Stimulated activated effector memory CD8-positive, alpha-beta T cell treated with anti-CD3 and anti-CD28 coated beads, Interleukin-12 subunit alpha, Interleukin-12 subunit beta, amount 100 ng/mL, for 72 hours (primary cell): ENCODE data around the gene XPO4.

ENCODE experiments used
- ATAC-seq: fragments of 150-1000 bp; cut with Tn5 transposase; 2 replicates; pipeline ENCODE4 v1.10.0; 2021
- DNase-seq, 2 donors: peaks; one replicate each; pipeline ENCODE4 v3.0.0; 2021 to 2022; ENCODE audit warnings: low spot score in 2 of 2
- H3K27ac Mint-ChIP-seq: one replicate; pipeline ENCODE4 v1.8.0; 2022; ENCODE audit warnings: mild to moderate bottlenecking, mixed read lengths
- H3K36me3 Mint-ChIP-seq: one replicate; pipeline ENCODE4 v1.8.0; 2022; ENCODE audit warnings: mild to moderate bottlenecking, mixed read lengths
- H3K4me1 Mint-ChIP-seq: one replicate; pipeline ENCODE4 v1.8.0; 2022; ENCODE audit warnings: mixed read lengths
- H3K4me3 Mint-ChIP-seq: one replicate; pipeline ENCODE4 v1.8.0; 2022; ENCODE audit warnings: mild to moderate bottlenecking, mixed read lengths
- H3K9me3 Mint-ChIP-seq: one replicate; pipeline ENCODE4 v1.8.0; 2022; ENCODE audit warnings: mixed read lengths

The XPO4 gene

DNA sequence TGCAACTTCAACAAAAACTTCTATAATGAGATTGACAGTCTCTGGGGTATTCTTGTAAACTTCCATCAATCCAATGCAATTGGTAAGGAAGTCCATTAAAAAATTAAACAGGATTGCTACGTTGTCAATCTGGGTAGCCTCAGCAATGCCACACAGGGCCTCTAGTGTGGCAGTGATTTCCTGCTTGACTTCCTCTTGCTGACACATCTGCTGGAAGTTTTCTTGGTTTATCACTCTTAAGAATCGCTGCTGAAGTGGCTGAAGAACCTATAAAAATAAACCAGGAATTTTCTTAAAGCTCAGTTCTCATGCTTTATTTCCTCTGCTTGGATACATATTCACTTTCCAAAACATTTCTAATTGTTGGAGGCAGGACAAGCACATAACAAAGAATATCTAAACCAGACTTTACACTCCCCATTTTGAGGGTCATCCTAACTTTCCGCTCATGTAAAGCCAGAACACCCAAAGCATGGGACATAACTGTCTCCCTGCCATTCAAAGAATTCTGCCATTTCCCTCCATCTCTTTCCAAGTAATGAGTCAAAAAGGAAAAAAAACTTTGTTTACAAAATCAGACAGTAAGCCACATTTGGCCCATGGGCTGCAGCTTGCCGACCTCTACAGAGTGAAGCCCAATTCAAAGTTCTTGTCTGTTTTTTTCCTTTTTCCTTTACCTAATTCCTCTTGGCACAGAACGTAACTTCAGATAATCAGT, 105.6 kb downstream of the XPO4 start:
- ATAC-seq (no peak), DNase-seq (no peak)
- Mint-ChIP-seq H3K4me1 (peaks cover 10% of the 10 kb centered on the region), H3K4me3 (no peak overlapping the region), H3K27ac (peak overlapping the region; percentile 56), H3K36me3 (peaks cover 85% of the 10 kb centered on the region), H3K9me3 (no peaks in the 10 kb centered on the region)

DNA sequence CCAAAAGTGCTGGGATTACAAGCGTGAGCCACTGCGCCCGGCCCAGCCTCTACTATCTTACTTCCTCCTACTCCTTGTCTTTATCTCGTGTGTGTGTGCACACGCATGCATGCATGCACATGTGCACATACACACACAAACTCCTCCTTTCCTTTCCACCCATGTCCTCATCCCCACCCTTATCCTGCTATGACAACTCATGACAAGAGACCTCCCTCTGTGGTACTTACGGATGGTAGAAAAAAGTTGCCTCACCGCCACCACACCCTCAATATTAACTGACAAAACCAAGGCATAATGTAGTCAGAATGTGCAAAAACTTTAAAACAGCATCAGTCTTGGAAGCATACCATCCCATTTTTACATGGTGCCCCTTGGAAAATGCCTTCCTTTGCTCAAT, 112.9 kb downstream of the XPO4 start:
- no peak for DNase-seq
- peaks cover 4% of the 10 kb centered on the region for H3K4me1 Mint-ChIP-seq
- no peaks in the 10 kb centered on the region for H3K9me3 Mint-ChIP-seq
- no peak for ATAC-seq
- H3K36me3 Mint-ChIP-seq: peaks cover 88% of the 10 kb centered on the region
- H3K4me3 Mint-ChIP-seq: no peak overlapping the region
- H3K27ac Mint-ChIP-seq: no peak overlapping the region

DNA sequence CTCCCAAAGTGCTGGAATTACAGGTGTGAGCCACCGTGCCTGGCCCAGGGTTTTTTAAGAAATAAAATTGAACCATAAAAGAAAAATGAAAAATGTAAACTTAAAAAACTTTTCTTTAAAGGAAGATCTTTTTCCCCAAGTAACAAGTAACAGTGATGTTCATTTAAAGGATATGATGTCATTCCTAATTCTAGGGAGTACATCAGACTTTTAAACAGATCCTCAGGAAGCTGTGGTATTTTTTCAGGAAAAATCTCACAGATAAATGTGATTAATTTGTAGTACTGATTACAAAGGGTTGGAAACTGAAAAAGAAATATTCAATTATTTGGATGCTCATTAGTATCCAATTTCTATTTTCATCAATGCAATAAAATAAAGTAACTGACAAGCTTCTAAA, 114.2 kb downstream of the XPO4 start:
- ATAC-seq: no peak
- Mint-ChIP-seq H3K4me1 (peaks cover 4% of the 10 kb centered on the region), H3K27ac (no peak overlapping the region), H3K4me3 (no peak overlapping the region), H3K36me3 (peaks cover 88% of the 10 kb centered on the region), H3K9me3 (no peaks in the 10 kb centered on the region)
- no peak for DNase-seq

GRCh38 chr13:20787180-20787579, 115.4 kb downstream of the XPO4 start:
- H3K4me3 Mint-ChIP-seq: no peak overlapping the region
- peak overlapping the region; percentile 26 for H3K27ac Mint-ChIP-seq
- peaks cover 4% of the 10 kb centered on the region for H3K4me1 Mint-ChIP-seq
- peaks cover 88% of the 10 kb centered on the region for H3K36me3 Mint-ChIP-seq
- no peak for DNase-seq
- H3K9me3 Mint-ChIP-seq: no peaks in the 10 kb centered on the region
- no peak for ATAC-seq

DNA sequence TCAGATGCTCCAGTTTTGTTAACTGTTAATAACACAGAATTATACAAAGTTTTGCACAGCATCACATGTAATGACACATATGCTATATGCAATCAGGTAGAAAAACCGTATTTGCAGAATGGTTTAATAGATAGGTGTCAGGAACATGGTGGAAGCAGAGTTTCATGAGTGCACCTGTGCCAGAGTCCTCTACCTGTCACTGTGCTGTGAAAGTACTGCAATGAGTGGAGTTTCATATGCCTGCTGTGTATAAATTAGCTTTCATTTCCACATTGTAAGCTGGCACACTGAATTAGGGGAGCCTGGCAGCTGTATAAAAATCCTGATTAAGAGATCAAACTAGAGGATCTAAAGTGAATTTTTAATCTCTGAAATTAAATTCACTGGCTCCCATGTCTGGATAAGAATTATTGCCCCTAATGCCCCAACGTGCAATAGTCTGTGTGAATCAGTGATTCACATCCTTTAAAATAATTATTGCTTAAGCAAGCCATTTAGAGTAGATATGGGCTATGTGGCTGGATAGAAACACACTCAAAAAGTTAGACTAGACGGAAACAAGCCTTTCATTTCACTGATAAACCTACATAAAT, 120.3 kb downstream of the XPO4 start:
- Mint-ChIP-seq H3K27ac (no peak overlapping the region), H3K9me3 (no peaks in the 10 kb centered on the region), H3K4me1 (no peaks in the 10 kb centered on the region), H3K4me3 (no peak overlapping the region), H3K36me3 (peaks cover 66% of the 10 kb centered on the region)
- DNase-seq (no peak), ATAC-seq (no peak)

- Mint-ChIP-seq H3K4me1 (no peaks in the 10 kb centered on the region), H3K36me3 (peaks cover 56% of the 10 kb centered on the region), H3K9me3 (no peaks in the 10 kb centered on the region), H3K4me3 (no peak overlapping the region), H3K27ac (peak overlapping the region; percentile 7)
- no peak for ATAC-seq
- DNase-seq: no peak
These were observed 122.2 kb downstream of the XPO4 start for GRCh38 chr13:20780317-20780716.

GRCh38 chr13:20779405-20779804, 123.1 kb downstream of the XPO4 start:
- no peaks in the 10 kb centered on the region for H3K9me3 Mint-ChIP-seq
- DNase-seq (no peak), ATAC-seq (no peak)
- H3K36me3 Mint-ChIP-seq: peaks cover 47% of the 10 kb centered on the region
- peaks cover 6% of the 10 kb centered on the region for H3K4me1 Mint-ChIP-seq
- no peak overlapping the region for H3K4me3 Mint-ChIP-seq
- no peak overlapping the region for H3K27ac Mint-ChIP-seq

DNA sequence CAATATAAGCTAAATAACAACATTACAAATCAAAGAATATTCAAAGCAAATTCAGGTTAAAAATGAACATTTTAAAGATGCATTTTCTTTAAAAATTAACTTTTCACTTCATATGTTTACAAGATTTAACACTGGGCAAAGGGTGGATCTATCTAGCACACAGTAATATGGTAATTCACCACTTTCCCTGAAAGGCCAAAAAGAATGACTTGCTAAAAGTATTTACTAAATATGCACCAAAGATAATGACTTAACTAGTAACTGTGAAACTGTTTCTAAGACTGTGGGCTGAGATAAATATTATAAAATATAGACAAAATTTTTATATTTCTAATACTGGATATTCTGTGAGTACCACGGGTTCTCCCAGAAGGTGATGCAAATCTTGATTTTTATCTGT, 124.2 kb downstream of the XPO4 start:
- no peak for ATAC-seq
- no peak overlapping the region for H3K27ac Mint-ChIP-seq

GRCh38 chr13:20776751-20777150, 125.8 kb downstream of the XPO4 start:
- ATAC-seq: no peak
- H3K4me3 Mint-ChIP-seq: no peak overlapping the region
- no peak for DNase-seq
- H3K36me3 Mint-ChIP-seq: peaks cover 45% of the 10 kb centered on the region
- no peaks in the 10 kb centered on the region for H3K9me3 Mint-ChIP-seq
- no peak overlapping the region for H3K27ac Mint-ChIP-seq
- peaks cover 28% of the 10 kb centered on the region for H3K4me1 Mint-ChIP-seq

More for the DNA sequence above, 124.2 kb downstream of the XPO4 start:
- Mint-ChIP-seq H3K9me3 (no peaks in the 10 kb centered on the region), H3K36me3 (peaks cover 47% of the 10 kb centered on the region), H3K4me1 (peaks cover 17% of the 10 kb centered on the region), H3K4me3 (no peak overlapping the region)
- no peak for DNase-seq

DNA sequence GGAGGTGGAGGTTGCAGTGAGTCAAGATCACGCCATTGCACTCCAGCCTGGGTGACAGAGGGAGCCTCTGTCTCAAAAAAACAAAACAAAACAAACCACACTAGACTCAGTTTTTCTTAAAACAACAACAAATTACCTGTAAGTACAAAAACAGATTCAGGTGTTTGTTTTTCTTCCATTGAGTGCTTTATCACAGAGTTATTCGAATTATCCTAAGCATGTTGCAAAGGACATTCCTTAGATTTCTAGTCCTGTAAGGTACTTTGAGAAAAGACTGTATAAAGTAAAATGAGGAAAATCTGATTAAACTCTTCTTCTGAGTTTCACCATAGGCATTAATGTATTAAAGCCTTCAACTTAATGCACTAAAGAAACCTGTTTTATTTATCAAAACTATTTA, 126.6 kb downstream of the XPO4 start:
- Mint-ChIP-seq H3K4me3 (no peak overlapping the region), H3K27ac (no peak overlapping the region), H3K9me3 (no peaks in the 10 kb centered on the region), H3K4me1 (peaks cover 28% of the 10 kb centered on the region), H3K36me3 (peaks cover 49% of the 10 kb centered on the region)
- DNase-seq (no peak), ATAC-seq (no peak)

- peak overlapping the region; percentile 96 for H3K4me3 Mint-ChIP-seq
- H3K36me3 Mint-ChIP-seq: peaks cover 51% of the 10 kb centered on the region
- DNase-seq (no peak), ATAC-seq (no peak)
- peaks cover 32% of the 10 kb centered on the region for H3K4me1 Mint-ChIP-seq
- peak overlapping the region; percentile 99 for H3K27ac Mint-ChIP-seq
- H3K9me3 Mint-ChIP-seq: peaks cover 3% of the 10 kb centered on the region
These were observed 127.8 kb downstream of the XPO4 start for GRCh38 chr13:20774746-20775145.

- Mint-ChIP-seq H3K9me3 (peaks cover 6% of the 10 kb centered on the region), H3K4me1 (peaks cover 35% of the 10 kb centered on the region), H3K27ac (peak within 1 kb of the TSS; percentile 99), H3K36me3 (peaks cover 48% of the 10 kb centered on the region), H3K4me3 (peak within 1 kb of the TSS; percentile 96)
- peak; percentile 95 for ATAC-seq
- DNase-seq: peak; percentile 92 to 96
These were observed 129.1 kb downstream of the XPO4 start, which contains the start of gene EEF1AKMT1 for GRCh38 chr13:20773194-20774080. EEF1AKMT1 (minus strand) TSS chr13:20773961; CDS start chr13:20757598, 16,363 bp downstream.

DNA sequence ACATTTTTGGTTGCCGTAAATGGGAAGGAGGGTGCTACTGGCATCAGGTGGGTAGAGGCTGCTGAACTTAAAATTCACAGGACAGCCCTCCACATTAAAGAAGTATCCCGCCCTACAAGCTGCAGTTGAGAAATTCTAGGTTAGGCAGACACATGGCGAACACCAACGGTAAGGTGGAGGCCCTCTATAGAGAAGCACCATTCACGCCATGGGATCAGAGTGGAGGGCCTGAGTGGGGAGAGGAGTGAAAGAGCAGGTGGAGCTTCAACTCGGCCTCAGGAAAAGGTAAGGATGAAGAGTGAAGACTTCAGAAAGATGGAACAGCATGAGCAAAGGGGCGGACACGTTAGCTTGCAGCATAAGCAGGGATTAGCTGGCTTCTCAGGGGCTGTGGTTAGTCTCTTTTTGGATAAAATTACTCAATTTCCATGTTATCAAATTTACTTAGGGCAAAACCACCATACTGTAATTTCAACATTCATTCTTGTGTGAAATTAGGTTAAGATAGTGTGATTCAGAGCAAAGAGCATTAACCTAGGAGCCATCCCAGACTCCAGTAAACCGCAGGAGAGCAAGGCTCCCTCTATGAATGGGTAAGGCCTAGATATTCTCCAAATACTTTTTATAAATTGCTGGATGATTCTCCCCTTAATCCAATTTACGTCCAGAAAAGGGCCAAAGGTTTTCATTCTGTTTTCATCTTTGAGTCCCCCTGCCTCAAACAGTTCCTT, 130.0 kb downstream of the XPO4 start:
- DNase-seq (no peak), ATAC-seq (no peak)
- H3K36me3 Mint-ChIP-seq: peaks cover 48% of the 10 kb centered on the region
- peaks cover 35% of the 10 kb centered on the region for H3K4me1 Mint-ChIP-seq
- H3K4me3 Mint-ChIP-seq: peak overlapping the region; percentile 96
- peak overlapping the region; percentile 99 for H3K27ac Mint-ChIP-seq
- peaks cover 12% of the 10 kb centered on the region for H3K9me3 Mint-ChIP-seq

GRCh38 chr13:20769834-20770233, 132.7 kb downstream of the XPO4 start:
- ATAC-seq: no peak
- peaks cover 15% of the 10 kb centered on the region for H3K9me3 Mint-ChIP-seq
- no peak for DNase-seq
- H3K4me1 Mint-ChIP-seq: peaks cover 34% of the 10 kb centered on the region
- no peak overlapping the region for H3K27ac Mint-ChIP-seq
- peaks cover 48% of the 10 kb centered on the region for H3K36me3 Mint-ChIP-seq
- H3K4me3 Mint-ChIP-seq: no peak overlapping the region

DNA sequence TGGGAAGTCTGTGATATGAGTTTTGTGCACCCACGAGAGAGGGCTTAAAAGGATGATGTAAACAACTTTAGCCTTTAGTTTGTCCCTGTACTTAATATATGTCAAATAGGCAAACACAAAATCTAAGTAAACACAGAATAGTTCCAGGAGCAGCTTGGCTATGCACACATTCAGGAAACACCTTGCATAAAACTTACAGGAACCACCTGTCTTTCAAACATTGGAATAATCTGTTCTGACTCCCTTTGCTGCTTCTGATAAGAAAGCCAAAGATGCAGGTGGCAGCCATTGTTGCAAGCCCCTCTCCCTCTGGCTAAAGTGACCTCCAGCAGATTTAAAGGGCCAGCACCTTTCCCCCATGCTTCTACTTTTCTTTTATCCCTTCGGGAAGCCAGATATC, 133.5 kb downstream of the XPO4 start:
- ATAC-seq (no peak), DNase-seq (no peak)
- peaks cover 15% of the 10 kb centered on the region for H3K9me3 Mint-ChIP-seq
- no peak overlapping the region for H3K4me3 Mint-ChIP-seq
- no peak overlapping the region for H3K27ac Mint-ChIP-seq
- H3K36me3 Mint-ChIP-seq: peaks cover 44% of the 10 kb centered on the region
- peaks cover 26% of the 10 kb centered on the region for H3K4me1 Mint-ChIP-seq
